ENCODE results near the gene CTIF.

CTIF gene

GRCh38 chr18:48892146-48892855 is 353.5 kb downstream of the CTIF start:
- no peak for DNase-seq

- DNase-seq, result no peak
These were observed 354.3 kb downstream of the CTIF start for GRCh38 chr18:48893061-48893607.

DNA sequence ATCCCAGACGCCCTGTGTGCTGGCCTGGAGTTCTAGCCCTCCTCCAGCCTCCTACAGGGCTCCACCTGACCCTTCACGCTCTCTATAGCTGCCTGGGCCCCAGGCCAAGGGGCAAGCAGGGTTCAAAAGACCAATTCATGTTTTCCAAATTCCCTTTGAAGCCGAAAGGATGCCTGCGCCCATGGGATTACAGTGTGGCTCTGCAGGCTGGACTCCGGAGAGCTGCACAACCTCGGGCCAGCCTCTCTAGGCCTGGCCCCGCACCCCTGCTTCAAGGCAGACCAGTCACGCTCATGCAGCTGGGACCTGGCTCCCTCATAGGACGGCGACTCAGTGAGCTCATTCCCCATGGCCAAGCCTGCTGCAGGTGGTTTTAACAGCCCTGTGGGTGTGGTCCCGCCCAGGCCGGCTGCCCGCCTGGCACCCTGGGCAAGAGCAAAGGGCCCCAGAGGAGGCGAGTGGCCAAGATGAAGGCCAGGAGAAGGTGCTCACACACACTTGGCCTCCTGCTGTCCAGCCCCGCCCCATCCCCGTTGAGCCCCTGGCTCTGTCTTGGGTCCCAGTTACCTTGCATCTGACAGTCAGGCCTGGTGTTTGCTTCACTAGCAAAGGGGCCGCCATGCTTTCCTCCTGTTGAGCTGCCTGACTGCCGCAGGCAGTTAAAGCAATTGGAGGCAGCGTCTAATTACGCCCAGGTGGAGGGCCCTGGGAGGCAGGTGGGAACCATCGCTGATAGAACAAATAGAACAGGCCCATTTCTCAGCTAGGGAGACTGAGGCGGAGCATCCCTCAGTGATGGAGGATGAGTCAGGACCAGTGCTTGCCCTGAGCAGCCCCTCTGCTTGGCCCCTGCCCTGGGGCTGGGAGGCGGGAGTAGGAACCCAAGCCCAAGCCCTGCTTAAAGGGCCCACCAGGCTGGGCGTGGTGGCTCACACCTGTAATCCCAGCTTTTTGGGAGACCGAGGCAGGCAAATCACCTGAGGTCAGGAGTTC is 355.1 kb downstream of the CTIF start:
- DNase-seq, result no peak

DNA sequence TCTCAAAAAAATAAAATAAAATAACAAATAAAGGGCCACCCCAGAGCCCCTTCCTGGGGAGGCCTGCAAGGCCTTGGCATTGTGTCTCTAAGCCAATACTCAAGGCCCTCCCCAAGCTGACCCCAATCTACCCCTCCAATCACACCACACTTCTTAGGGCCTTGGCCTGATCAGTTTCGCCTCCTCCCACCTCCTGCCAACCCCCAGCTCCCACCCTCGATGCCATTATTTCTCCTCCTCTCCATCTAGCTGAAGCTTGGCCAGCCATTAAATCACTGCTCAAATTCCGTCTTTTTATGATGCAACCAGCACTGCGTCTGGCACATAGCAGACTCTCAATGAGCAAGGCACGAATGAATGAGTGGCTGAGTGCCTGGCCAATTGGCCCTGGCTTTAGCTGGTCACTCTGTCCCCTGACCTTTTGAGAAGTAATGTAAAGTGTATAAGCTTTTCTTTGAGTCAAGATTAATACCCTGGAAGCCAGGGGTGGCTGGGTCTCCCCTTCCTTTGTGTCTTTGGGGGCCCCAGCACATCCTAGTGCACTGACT is 356.0 kb downstream of the CTIF start:
- DNase-seq, result no peak

GRCh38 chr18:48896326-48896874 is 357.6 kb downstream of the CTIF start:
- DNase-seq, result no peak

DNA sequence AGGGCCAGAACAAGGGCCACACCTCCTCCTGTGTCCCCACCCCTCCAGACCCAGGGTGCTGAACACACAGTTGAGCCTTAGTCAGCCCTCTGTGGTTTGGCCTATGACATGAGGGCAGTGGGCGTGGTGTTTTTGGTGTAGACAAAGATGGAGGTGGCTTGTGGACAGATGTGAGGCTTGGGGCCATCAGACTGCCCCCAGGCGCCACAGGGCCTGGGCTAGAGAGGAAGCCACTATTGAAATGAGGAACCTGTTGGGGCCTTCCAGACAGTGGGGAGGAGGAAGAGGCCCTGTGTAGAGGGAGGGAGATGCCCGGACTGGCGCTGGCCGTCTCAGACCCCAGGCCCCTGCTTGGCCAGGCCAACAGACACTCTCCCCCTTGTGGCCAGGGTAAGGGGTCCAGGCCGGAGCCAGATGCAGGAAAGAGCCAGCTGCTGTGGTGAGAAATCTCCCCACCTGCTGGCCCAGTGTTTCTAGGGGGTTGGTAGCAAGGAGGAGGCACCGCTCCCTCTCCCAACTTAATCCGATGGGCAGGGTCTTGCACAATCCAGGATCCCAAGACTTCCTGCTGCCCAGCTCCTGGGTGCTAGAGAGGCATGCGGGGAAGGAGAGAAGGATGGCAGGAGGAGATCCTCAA is 358.2 kb downstream of the CTIF start:
- DNase-seq, result no peak

GRCh38 chr18:48897531-48897930 is 358.7 kb downstream of the CTIF start:
- no peak for DNase-seq

- no peak for DNase-seq
These were observed 359.7 kb downstream of the CTIF start for GRCh38 chr18:48898521-48898920.

- no peak for DNase-seq
These were observed 360.8 kb downstream of the CTIF start for GRCh38 chr18:48899558-48900174.

DNA sequence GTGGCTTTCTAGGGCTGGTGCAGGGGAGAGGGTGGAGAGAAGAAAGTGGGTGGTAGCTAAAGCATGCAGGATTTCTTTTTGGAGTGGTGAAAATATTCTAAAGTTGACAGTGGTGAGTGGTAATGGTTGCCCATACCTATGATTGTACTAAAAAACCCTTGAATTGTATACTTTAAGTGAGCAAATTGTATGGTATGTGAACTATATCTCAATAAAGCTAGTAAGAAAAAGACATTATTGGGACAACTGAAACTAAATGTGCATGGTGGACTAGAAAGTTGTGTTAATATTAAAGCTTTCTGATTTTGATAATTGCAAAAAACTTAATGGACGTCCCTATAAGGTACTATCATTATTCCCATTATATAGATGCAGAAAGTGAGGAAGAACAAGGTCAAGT is 361.6 kb downstream of the CTIF start:
- no peak for DNase-seq

DNA sequence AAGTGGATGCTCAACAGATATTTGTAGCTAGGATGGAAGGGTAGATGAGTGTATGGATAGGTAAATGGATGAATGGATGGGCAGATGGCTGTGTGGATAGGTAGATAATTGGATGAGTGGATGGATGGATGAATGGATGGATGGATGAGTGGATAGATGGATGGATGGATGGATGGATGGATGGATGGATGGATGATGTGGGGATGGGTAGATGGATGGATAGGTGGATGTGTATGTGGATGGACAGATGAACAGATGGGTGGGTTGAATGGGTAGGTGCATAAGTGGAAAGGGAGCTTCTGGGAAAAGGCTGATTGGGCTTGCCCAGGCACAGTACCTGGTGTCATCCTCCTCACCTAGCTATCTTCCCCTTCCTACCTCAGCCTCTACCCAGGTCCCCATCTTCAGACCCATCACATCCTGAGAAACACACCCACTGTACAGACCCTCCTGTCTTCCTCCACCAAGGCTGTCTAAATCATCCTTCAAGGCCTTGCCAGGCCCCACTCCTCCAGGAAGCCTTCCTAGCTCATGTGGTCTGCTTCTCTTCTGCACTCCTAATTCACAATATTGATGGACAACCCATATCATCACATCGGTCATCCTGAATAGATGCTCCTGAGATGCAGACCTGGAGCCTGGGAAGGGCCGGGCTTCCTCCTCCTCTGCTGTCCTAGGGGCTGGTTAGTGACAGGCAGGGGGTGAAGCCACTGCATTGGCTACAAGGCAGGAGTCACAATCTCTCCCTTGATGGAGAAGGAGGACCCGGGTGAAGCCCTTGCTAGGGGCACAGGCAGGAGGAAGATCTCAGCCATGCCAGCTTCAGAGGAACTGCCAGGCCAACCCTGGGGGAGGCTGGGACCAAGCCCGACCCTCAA is 362.6 kb downstream of the CTIF start:
- no peak for DNase-seq

DNA sequence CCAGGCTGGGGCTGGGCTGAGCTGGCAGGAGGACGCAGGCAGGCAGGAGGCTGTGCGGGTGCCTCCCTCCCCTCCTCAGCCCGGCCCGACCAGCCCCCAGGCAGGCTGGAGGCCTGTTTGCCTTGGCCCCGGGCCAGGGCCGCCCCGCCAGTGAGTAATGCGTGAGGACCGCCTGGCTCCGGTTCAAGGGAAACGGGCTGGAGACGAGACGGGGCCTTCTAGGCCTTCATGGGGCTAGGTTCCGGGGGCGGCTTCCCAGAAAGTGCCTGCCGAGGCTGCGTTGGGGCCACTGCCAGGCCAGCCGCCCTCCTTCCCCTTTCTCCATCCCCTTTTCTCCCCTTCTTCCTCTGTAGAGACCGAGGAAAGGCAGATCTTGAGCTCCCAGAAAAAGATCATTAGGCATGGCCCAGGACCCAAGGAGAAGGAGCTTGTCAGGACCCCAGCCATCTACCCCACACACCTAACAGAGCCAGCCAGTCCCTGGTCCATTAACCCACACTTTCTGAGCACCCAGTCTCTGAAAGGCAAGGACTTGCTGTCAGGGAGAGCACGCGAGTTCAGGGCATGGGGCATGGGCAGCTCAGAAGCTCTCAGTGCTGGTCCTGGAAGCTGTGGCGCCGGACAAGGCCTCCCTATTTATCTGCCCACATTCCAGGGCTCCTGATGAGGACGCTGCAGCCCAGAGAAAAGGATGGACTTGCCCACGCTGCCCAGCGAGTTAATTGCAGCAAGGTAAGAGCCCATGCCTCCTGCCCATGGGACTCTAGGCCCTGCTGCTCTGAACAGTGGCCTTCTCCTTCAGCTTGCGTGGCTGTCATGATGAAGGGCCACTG is 363.4 kb downstream of the CTIF start:
- DNase-seq, result no peak

DNA sequence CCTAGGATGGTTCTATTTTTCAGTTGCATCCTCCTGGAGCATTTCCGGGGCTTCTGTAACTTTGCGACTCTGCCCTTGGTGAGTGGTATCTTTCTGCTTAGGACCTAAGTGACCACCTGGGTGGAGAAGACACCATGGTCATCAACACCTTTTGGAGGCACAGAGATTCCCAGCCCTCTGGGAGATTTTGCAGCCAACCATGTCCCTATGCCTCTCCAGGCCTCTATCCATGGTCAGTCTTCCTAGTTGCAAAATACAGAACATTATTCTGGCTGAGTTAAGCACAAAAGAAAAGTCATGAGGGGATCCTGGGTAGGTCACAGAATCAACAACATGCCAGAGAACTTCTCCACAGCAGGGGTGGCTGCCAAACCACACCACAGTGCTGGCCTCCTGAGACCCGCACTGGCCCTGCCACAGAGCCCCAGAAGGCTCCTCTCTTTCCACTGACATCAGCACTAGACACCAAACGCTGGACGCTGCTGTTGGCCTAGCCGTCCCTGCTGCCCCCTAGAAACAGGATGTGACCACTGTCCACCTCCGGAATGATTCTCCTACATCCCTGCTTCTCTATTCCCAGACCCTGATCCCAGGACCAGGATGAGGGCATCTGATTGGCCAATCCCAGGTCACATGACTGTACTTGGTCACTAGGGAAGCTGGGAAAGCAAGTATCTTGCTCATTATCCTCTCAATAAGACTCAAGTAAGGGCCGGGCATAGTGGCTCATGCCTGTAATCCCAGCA is 364.2 kb downstream of the CTIF start:
- no peak for DNase-seq

- no peak for DNase-seq
These were observed 365.3 kb downstream of the CTIF start for GRCh38 chr18:48904091-48904490.

DNA sequence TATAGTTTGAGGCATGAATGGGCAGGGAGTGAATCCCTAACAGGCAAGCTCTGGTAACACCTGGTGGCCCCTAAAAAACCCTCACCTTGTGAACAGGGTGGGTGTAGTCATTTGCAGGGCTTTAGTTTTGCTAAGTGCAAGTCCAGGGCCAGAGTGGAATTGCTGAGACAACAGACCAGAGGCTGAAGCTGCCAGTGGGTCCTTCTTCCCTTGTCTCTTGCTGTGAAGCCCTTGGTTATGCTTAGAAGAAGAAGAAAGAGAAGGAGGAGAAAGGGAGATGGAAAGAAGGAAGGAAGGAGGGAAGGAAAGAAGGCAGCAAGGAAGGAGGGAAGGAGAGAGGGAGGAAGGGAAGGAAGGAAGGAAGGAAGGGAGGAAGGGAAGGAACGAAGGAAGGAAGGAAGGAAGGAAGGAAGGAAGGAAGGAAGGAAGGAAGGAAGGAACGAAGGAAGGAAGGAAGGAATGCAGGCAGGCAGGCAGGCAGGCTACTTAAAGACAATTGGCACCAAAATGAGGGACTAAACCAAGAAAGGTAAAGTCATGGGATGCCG is 366.1 kb downstream of the CTIF start:
- DNase-seq, result no peak

- DNase-seq, result no peak
These were observed 366.7 kb downstream of the CTIF start for GRCh38 chr18:48905513-48905912.

DNA sequence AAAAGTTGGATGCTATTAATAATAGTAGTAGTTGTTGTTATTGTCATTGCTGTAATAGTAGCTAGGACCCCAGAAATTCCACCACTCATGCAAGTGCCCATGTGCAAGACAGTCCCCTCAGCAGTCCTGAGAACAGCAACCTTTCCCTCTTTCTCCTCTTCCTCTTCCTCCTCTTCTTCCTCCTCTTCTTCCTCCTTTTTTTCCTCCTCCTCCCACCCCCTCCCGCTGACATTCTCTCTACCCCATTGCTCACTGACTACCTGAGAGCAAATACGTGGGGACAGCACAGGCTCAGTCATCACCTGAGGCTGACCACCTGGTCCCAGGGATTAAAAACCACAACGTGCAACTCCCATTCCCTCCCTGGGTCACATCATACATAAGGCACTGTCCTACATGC is 370.1 kb downstream of the CTIF start:
- DNase-seq, result no peak

DNA sequence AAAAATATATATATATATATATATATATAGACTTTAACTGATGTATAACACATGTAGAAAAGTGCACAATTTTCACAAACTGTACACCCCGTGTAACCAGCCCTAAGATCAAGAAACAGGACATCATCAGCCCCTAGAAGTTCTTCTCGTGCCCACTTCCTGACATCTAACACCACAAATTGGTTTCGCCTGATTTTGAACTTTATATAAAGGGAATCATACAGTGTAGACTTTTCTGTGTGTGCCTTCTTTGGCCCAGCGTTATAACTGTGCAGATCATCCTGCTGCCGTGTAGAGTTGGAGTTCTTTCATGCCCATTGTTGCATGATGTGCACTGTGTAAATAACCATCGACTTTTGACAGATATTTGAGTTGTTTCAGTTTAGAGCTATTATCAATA is 370.9 kb downstream of the CTIF start:
- no peak for DNase-seq

GRCh38 chr18:48910972-48911545 is 372.2 kb downstream of the CTIF start:
- no peak for DNase-seq

All from activated gamma-delta T cell (primary cell).